ENCODE measurements around the gene ARID4B. TPM values are rescaled to one million over a fixed set of nuclear protein-coding genes. Genes with fewer than 3 reads are reported as not detected.

The ARID4B gene
- total and polyA plus RNA-seq, 2 of the 13 experiments (the other 11 are each of a cell fraction or from before 2014, with no cell fraction given) = 9.7 to 24.6 TPM

- 98% methylated on average over 6 of the region's 6 CpGs for WGBS (ENCODE audit: low lambda C conversion rate)
- H3K4me1 ChIP-seq (ENCODE audit: insufficient read depth, low read length) = no peaks in the 10 kb centered on the region
- FAIRE-seq = no peak
- H3K9me3 ChIP-seq (ENCODE audit: low read length) = no peaks in the 10 kb centered on the region
- intact Hi-C loops (cut with micrococcal nuclease; ENCODE audit: unreplicated experiment) (no loop called here), in situ Hi-C loops (cut with HindIII; ENCODE audit: extremely low pct_ligation_motif_present, low pct_unique_long_range_greater_than_20kb) (no loop called here)
- H3K79me2 ChIP-seq (ENCODE audit: insufficient read depth, low read length) = no peaks in the 10 kb centered on the region
- POLR2A ChIA-PET = no interaction called here
- H3K4me2 ChIP-seq (ENCODE audit: low read depth, low read length) = no peak overlapping the region
- no peaks in the 10 kb centered on the region for H3K27me3 ChIP-seq (ENCODE audit: control insufficient read depth in 1 of 2, insufficient read depth in 2 of 2, low read length in 2 of 2)
- no peak for ATAC-seq
- peaks cover 2 to 24% of the 10 kb centered on the region in 2 experiments; a peak in 4 of 5 replicates for H3K36me3 ChIP-seq (replicated peaks in 1 of 2; ENCODE audit: control insufficient read depth in 1 of 2, insufficient read depth in 2 of 2, low read length in 2 of 2)
- H3K9ac ChIP-seq (ENCODE audit: insufficient read depth, low read depth, low read length) = no peak overlapping the region
- no peaks in the 10 kb centered on the region for H4K20me1 ChIP-seq (ENCODE audit: insufficient read depth, low read length)
- no peak overlapping the region for H2AFZ ChIP-seq (ENCODE audit: low read length)
- H3K27ac ChIP-seq (ENCODE audit: extremely low read length, insufficient read depth, low read length) = no peak overlapping the region
- no peak overlapping the region for H3K4me3 ChIP-seq (replicated peaks in 1 of 3; ENCODE audit: insufficient read depth in 1 of 3, low read depth in 2 of 3, low read length in 3 of 3)
- BruUV-seq (replicated peaks) = no TSS peak
- DNase-seq (ENCODE audit: low spot score) = no peak
- CTCF ChIA-PET (ENCODE audit: low intra/inter-chr PET ratio, low total read pairs) = no interaction called here
- no peak for TF ChIP-seq MIER2 (CRISPR knock-in tag; IDR thresholded peaks at IDR 0.05)
- no peak for TF ChIP-seq ZNF644 (CRISPR knock-in tag; IDR thresholded peaks at IDR 0.05; ENCODE audit: low read depth)
- TF ChIP-seq FOXA3 (CRISPR knock-in tag; IDR thresholded peaks at IDR 0.05) = no peak
- TF ChIP-seq ZNF589 (CRISPR knock-in tag; conservative IDR thresholded peaks at IDR 0.05) = no peak
- TF ChIP-seq, protein P1, sequence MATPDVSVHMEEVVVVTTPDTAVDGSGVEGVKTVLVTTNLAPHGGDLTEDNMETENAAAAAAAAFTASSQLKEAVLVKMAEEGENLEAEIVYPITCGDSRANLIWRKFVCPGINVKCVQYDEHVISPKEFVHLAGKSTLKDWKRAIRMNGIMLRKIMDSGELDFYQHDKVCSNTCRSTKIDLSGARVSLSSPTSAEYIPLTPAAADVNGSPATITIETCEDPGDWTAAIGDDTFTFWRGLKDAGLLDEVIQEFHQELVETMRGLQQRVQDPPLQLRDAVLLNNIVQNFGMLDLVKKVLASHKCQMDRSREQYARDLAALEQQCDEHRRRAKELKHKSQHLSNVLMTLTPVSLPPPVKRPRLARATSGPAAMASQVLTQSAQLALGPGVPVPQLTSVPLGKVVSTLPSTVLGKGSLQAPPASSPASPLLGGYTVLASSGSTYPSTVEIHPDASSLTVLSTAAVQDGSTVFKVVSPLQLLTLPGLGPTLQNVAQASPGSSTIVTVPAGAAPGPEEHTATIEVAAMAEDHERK (CRISPR knock-in tag; IDR thresholded peaks at IDR 0.05; ENCODE audit: low read depth) = no peak
- TF ChIP-seq SCMH1 (CRISPR knock-in tag; IDR thresholded peaks at IDR 0.05; ENCODE audit: borderline replicate concordance) = no peak
- TF ChIP-seq NR2F1 (CRISPR knock-in tag; IDR thresholded peaks at IDR 0.05) = no peak
- TF ChIP-seq ZNF34 (CRISPR knock-in tag; IDR thresholded peaks at IDR 0.05; ENCODE audit: borderline replicate concordance) = no peak
- TF ChIP-seq HMGA1 (CRISPR knock-in tag; conservative IDR thresholded peaks at IDR 0.05) = no peak
- no peak for TF ChIP-seq KLF11 (CRISPR knock-in tag; IDR thresholded peaks at IDR 0.05)
- TF ChIP-seq RNF219 (CRISPR knock-in tag; IDR thresholded peaks at IDR 0.05) = no peak
- TF ChIP-seq, protein P2, sequence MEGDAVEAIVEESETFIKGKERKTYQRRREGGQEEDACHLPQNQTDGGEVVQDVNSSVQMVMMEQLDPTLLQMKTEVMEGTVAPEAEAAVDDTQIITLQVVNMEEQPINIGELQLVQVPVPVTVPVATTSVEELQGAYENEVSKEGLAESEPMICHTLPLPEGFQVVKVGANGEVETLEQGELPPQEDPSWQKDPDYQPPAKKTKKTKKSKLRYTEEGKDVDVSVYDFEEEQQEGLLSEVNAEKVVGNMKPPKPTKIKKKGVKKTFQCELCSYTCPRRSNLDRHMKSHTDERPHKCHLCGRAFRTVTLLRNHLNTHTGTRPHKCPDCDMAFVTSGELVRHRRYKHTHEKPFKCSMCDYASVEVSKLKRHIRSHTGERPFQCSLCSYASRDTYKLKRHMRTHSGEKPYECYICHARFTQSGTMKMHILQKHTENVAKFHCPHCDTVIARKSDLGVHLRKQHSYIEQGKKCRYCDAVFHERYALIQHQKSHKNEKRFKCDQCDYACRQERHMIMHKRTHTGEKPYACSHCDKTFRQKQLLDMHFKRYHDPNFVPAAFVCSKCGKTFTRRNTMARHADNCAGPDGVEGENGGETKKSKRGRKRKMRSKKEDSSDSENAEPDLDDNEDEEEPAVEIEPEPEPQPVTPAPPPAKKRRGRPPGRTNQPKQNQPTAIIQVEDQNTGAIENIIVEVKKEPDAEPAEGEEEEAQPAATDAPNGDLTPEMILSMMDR (CRISPR knock-in tag; IDR thresholded peaks at IDR 0.05) = no peak
- no peak for TF ChIP-seq SMAD1 (CRISPR knock-in tag; IDR thresholded peaks at IDR 0.05; ENCODE audit: borderline replicate concordance, low read depth)
- TF ChIP-seq, protein P3, sequence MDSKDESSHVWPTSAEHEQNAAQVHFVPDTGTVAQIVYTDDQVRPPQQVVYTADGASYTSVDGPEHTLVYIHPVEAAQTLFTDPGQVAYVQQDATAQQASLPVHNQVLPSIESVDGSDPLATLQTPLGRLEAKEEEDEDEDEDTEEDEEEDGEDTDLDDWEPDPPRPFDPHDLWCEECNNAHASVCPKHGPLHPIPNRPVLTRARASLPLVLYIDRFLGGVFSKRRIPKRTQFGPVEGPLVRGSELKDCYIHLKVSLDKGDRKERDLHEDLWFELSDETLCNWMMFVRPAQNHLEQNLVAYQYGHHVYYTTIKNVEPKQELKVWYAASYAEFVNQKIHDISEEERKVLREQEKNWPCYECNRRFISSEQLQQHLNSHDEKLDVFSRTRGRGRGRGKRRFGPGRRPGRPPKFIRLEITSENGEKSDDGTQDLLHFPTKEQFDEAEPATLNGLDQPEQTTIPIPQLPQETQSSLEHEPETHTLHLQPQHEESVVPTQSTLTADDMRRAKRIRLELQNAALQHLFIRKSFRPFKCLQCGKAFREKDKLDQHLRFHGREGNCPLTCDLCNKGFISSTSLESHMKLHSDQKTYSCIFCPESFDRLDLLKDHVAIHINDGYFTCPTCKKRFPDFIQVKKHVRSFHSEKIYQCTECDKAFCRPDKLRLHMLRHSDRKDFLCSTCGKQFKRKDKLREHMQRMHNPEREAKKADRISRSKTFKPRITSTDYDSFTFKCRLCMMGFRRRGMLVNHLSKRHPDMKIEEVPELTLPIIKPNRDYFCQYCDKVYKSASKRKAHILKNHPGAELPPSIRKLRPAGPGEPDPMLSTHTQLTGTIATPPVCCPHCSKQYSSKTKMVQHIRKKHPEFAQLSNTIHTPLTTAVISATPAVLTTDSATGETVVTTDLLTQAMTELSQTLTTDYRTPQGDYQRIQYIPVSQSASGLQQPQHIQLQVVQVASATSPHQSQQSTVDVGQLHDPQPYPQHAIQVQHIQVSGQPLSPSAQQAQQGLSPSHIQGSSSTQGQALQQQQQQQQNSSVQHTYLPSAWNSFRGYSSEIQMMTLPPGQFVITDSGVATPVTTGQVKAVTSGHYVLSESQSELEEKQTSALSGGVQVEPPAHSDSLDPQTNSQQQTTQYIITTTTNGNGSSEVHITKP (CRISPR knock-in tag; IDR thresholded peaks at IDR 0.05; ENCODE audit: low read depth) = no peak
- no peak for TF ChIP-seq ZNF414 (CRISPR knock-in tag; IDR thresholded peaks at IDR 0.05)
- TF ChIP-seq NCOA1 (CRISPR knock-in tag; IDR thresholded peaks at IDR 0.05) = no peak
Measured at GRCh38 chr1:235213752-235214151, 114.2 kb downstream of the ARID4B start.

All from HepG2 (cell line).